Esophagus (tissue), 2 donors: Measurements from ENCODE around the gene SSX2IP. TPM values are rescaled to one million over a fixed set of nuclear protein-coding genes. Genes with fewer than 3 reads are reported as not detected.

ENCODE experiments used
- H3K27ac ChIP-seq, 2 donors: one replicate each; pipeline ENCODE4 v1.5.1; 2013; ENCODE audit warnings: low read depth in 2 of 2, mild to moderate bottlenecking in 2 of 2, inconsistent platforms in 1 of 2, low read length in 1 of 2, moderate library complexity in 1 of 2
- H3K27me3 ChIP-seq, 2 donors: one replicate each; pipeline ENCODE4 v1.6.1; 2013; ENCODE audit warnings: low read length in 2 of 2, control low read depth in 1 of 2, mild to moderate bottlenecking in 1 of 2; ENCODE audit not compliant: insufficient read depth in 2 of 2, control insufficient read depth in 1 of 2
- H3K36me3 ChIP-seq, 2 donors: one replicate each; pipeline ENCODE4 v1.6.1; 2013; ENCODE audit warnings: low read length in 1 of 2; ENCODE audit not compliant: control insufficient read depth in 2 of 2, insufficient read depth in 2 of 2
- H3K4me1 ChIP-seq, 2 donors: one replicate each; pipeline ENCODE4 v1.6.1; 2013; ENCODE audit warnings: low read length in 1 of 2; ENCODE audit not compliant: control insufficient read depth in 2 of 2, insufficient read depth in 2 of 2
- H3K4me3 ChIP-seq, 2 donors: one replicate each; pipeline ENCODE4 v1.5.1; 2013; ENCODE audit warnings: low read length in 2 of 2, mild to moderate bottlenecking in 2 of 2, low read depth in 1 of 2, moderate library complexity in 1 of 2
- H3K9me3 ChIP-seq, 2 donors: one replicate each; pipeline ENCODE4 v1.6.1; 2013; ENCODE audit warnings: mild to moderate bottlenecking in 2 of 2, low read depth in 1 of 2, low read length in 1 of 2, moderate library complexity in 1 of 2; ENCODE audit not compliant: control insufficient read depth in 2 of 2, insufficient read depth in 1 of 2
- WGBS, 2 donors: extraction: QIAGEN DNeasy Blood & Tissue Kit; methylation state at CpG; one replicate each; pipeline ENCODE4 v1.1.7; 2013; 5-methylcytosine and 5-hydroxymethylcytosine counted together
- polyA plus RNA-seq, 2 donors: library from polyadenylated mRNA; stranded (reverse); fragments of 200-250 nt; gene quantifications; one replicate each; pipeline ENCODE4 v1.2.3, GENCODE V29; 2013
- donor health status: healthy with polysubstance abuse.
- donor health status: Bipolar disorder and iron deficiency.

The SSX2IP gene
- polyA plus RNA-seq, 2 donors = 3.4 to 4.2 TPM

- Histone ChIP-seq H3K36me3 (no peaks in the 10 kb centered on the region), H3K27ac (no peak overlapping the region), H3K4me1 (peaks cover 0 to 3% of the 10 kb centered on the region in 2 donors), H3K27me3 (no peaks in the 10 kb centered on the region), H3K9me3 (peaks cover 0 to 2% of the 10 kb centered on the region in 2 donors), H3K4me3 (no peak overlapping the region)
- WGBS, 2 donors = 29 to 39% methylated on average over 2 of the region's 2 CpGs
Measured at GRCh38 chr1:84632673-84633434, 57.4 kb downstream of the SSX2IP start.

GRCh38 chr1:84632137-84632536 lies 58.1 kb downstream of the SSX2IP start:
- Histone ChIP-seq H3K27ac (no peak overlapping the region), H3K9me3 (peaks cover 0 to 2% of the 10 kb centered on the region in 2 donors), H3K4me1 (peaks cover 0 to 3% of the 10 kb centered on the region in 2 donors), H3K4me3 (no peak overlapping the region), H3K27me3 (no peaks in the 10 kb centered on the region), H3K36me3 (no peaks in the 10 kb centered on the region)
- 67 to 75% methylated on average over 6 of the region's 6 CpGs for whole genome bisulfite sequencing, 2 donors

GRCh38 chr1:84624876-84625275 lies 65.4 kb downstream of the SSX2IP start:
- no peaks in the 10 kb centered on the region for H3K27me3 ChIP-seq
- no peak overlapping the region for H3K4me3 ChIP-seq
- H3K4me1 ChIP-seq = no peaks in the 10 kb centered on the region
- H3K36me3 ChIP-seq = no peaks in the 10 kb centered on the region
- WGBS, 2 donors = 82 to 92% methylated on average over 5 of the region's 5 CpGs
- no peaks in the 10 kb centered on the region for H3K9me3 ChIP-seq
- H3K27ac ChIP-seq = no peak overlapping the region

- Histone ChIP-seq H3K4me1 (no peaks in the 10 kb centered on the region), H3K27me3 (no peaks in the 10 kb centered on the region), H3K27ac (no peak overlapping the region), H3K36me3 (no peaks in the 10 kb centered on the region), H3K4me3 (no peak overlapping the region), H3K9me3 (no peaks in the 10 kb centered on the region)
- WGBS, 2 donors = 86 to 89% methylated on average over 14 of the region's 14 CpGs
Measured at GRCh38 chr1:84621553-84621952, 68.7 kb downstream of the SSX2IP start.

GRCh38 chr1:84620720-84621313 lies 69.4 kb downstream of the SSX2IP start:
- WGBS, 2 donors = 0 to 1% methylated on average over 44 to 46 of the region's 46 CpGs
- Histone ChIP-seq H3K27ac (peak overlapping the region; percentile 15 to 26), H3K4me1 (no peaks in the 10 kb centered on the region), H3K27me3 (no peaks in the 10 kb centered on the region), H3K9me3 (no peaks in the 10 kb centered on the region), H3K4me3 (peak overlapping the region; percentile 55 to 67), H3K36me3 (no peaks in the 10 kb centered on the region)

- H3K36me3 ChIP-seq = no peaks in the 10 kb centered on the region
- WGBS, 2 donors = 33 to 36% methylated on average over 9 of the region's 9 CpGs
- no peaks in the 10 kb centered on the region for H3K4me1 ChIP-seq
- H3K27me3 ChIP-seq = no peaks in the 10 kb centered on the region
- no peak overlapping the region for H3K27ac ChIP-seq
- no peak overlapping the region for H3K4me3 ChIP-seq
- H3K9me3 ChIP-seq = no peaks in the 10 kb centered on the region
Measured at GRCh38 chr1:84619383-84620102, 70.7 kb downstream of the SSX2IP start.

GRCh38 chr1:84617349-84617748 lies 72.9 kb downstream of the SSX2IP start:
- Histone ChIP-seq H3K27ac (no peak overlapping the region), H3K9me3 (peaks cover 0 to 2% of the 10 kb centered on the region in 2 donors), H3K4me3 (no peak overlapping the region), H3K36me3 (no peaks in the 10 kb centered on the region), H3K4me1 (no peaks in the 10 kb centered on the region), H3K27me3 (no peaks in the 10 kb centered on the region)
- 38 to 42% methylated on average over 2 of the region's 2 CpGs for WGBS, 2 donors

- Histone ChIP-seq H3K4me3 (no peak overlapping the region), H3K9me3 (peaks cover 0 to 2% of the 10 kb centered on the region in 2 donors), H3K27ac (no peak overlapping the region), H3K4me1 (no peaks in the 10 kb centered on the region), H3K27me3 (no peaks in the 10 kb centered on the region), H3K36me3 (no peaks in the 10 kb centered on the region)
- 88% methylated on average over 1 of the region's 1 CpG for WGBS, 2 donors
Measured at GRCh38 chr1:84615790-84616189, 74.5 kb downstream of the SSX2IP start.

GRCh38 chr1:84613887-84614286 lies 76.4 kb downstream of the SSX2IP start:
- no peaks in the 10 kb centered on the region for H3K27me3 ChIP-seq

More at GRCh38 chr1:84613887-84614286, 76.4 kb downstream of the SSX2IP start:
- Histone ChIP-seq H3K27ac (no peak overlapping the region), H3K9me3 (peaks cover 0 to 2% of the 10 kb centered on the region in 2 donors), H3K4me1 (no peaks in the 10 kb centered on the region), H3K36me3 (no peaks in the 10 kb centered on the region), H3K4me3 (no peak overlapping the region)
- 88 to 93% methylated on average over 2 of the region's 2 CpGs for WGBS, 2 donors
